ENCODE results near the gene ARHGAP35.

The ARHGAP35 gene

GRCh38 chr19:46887240-46887782 lies 26.5 kb downstream of the ARHGAP35 start:
- H3K4me3 ChIP-seq (ENCODE audit: low read depth, low read length): no peak overlapping the region
- no peak overlapping the region for H4K91ac ChIP-seq (ENCODE audit: low read depth, low read length)
- no peak overlapping the region for H4K12ac ChIP-seq (ENCODE audit: low read depth, low read length)
- H3K23ac ChIP-seq (ENCODE audit: low read length): no peak overlapping the region
- H3K14ac ChIP-seq (ENCODE audit: low read length): no peak overlapping the region
- H3K79me1 ChIP-seq (ENCODE audit: low read length): no peaks in the 10 kb centered on the region
- H3K4me2 ChIP-seq (ENCODE audit: low read length): no peak overlapping the region
- H3K27ac ChIP-seq (ENCODE audit: low read depth, low read length): no peak overlapping the region
- no peak overlapping the region for H2AK5ac ChIP-seq (ENCODE audit: low read length)
- no peak overlapping the region for H2BK120ac ChIP-seq (ENCODE audit: insufficient read depth, low read length, poor library complexity)
- H3K36me3 ChIP-seq (ENCODE audit: control insufficient read depth in 1 of 2, insufficient read depth in 2 of 2, low read length in 2 of 2): no peaks in the 10 kb centered on the region
- no peak for DNase-seq
- H3K27me3 ChIP-seq (ENCODE audit: insufficient read depth, low read length): no peaks in the 10 kb centered on the region
- no peak overlapping the region for H3K9ac ChIP-seq (ENCODE audit: low read length)
- H3K9me3 ChIP-seq (ENCODE audit: insufficient read depth, low read depth, low read length): no peaks in the 10 kb centered on the region
- H3K4ac ChIP-seq (ENCODE audit: low read depth, low read length): no peak overlapping the region
- no peaks in the 10 kb centered on the region for H3K79me2 ChIP-seq (ENCODE audit: control insufficient read depth, insufficient read depth, low read length, poor library complexity)
- no peak overlapping the region for H4K8ac ChIP-seq (ENCODE audit: low read depth, low read length)
- no peak overlapping the region for H2BK5ac ChIP-seq (ENCODE audit: low read depth, low read length, poor library complexity)
- WGBS (ENCODE audit: extremely low coverage, insufficient coverage, insufficient read length): no CpG with 5 or more reads among the region's 5 CpGs
- H2BK12ac ChIP-seq (ENCODE audit: low read length): no peak overlapping the region
- peaks cover 0 to 6% of the 10 kb centered on the region in 2 experiments for H3K4me1 ChIP-seq (ENCODE audit: control insufficient read depth in 1 of 2, insufficient read depth in 2 of 2, low read length in 2 of 2)
- H3K18ac ChIP-seq (ENCODE audit: low read length): no peak overlapping the region
- H2AFZ ChIP-seq (ENCODE audit: insufficient read depth, low read length, poor library complexity): no peak overlapping the region

DNA sequence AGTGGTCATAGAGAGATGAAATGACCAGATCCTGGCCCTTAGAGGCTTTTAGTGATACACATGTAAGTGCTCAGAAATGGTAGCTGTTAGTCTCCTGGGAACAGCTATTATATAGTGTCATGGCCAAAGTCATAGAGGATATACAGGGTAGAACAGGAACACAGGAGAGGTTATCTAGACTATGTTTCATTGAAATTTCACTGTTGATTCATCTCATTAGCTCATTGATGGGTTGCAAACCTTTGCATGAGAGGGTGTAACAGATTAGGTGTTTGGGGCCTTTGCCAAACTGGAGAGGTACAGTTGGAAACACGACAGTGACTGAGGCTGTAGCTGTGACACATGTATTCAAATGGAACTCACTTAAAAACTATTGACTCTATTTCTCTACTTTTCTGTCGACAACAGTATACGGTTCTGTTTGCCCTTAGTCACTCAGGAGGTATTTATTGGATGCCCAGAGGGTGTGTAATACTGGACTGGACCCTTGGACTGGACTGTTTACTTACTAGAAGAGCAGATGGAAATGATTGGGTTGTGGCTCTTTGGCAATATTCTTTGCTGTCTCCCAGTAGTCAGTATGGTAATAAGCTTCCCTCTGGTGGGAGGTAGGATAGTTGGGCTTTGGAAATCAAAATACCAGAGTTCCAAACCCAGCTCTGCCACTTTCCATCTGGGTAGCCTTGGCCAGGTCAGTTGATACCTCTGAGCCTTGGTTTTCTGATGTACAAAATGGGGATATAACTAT lies 29.8 kb downstream of the ARHGAP35 start:
- H3K9me3 ChIP-seq (ENCODE audit: insufficient read depth, low read depth, low read length): no peaks in the 10 kb centered on the region
- no peak overlapping the region for H2AFZ ChIP-seq (ENCODE audit: insufficient read depth, low read length, poor library complexity)
- H4K12ac ChIP-seq (ENCODE audit: low read depth, low read length): no peak overlapping the region
- H4K91ac ChIP-seq (ENCODE audit: low read depth, low read length): no peak overlapping the region
- H3K18ac ChIP-seq (ENCODE audit: low read length): no peak overlapping the region
- no CpG with 5 or more reads among the region's 3 CpGs for WGBS (ENCODE audit: extremely low coverage, insufficient coverage, insufficient read length)
- H3K4me3 ChIP-seq (ENCODE audit: low read depth, low read length): no peak overlapping the region
- no peak overlapping the region for H2BK120ac ChIP-seq (ENCODE audit: insufficient read depth, low read length, poor library complexity)
- no peak overlapping the region for H3K4me2 ChIP-seq (ENCODE audit: low read length)
- H2AK5ac ChIP-seq (ENCODE audit: low read length): no peak overlapping the region
- no peak overlapping the region for H2BK5ac ChIP-seq (ENCODE audit: low read depth, low read length, poor library complexity)
- H3K27me3 ChIP-seq (ENCODE audit: insufficient read depth, low read length): no peaks in the 10 kb centered on the region
- H3K4me1 ChIP-seq (ENCODE audit: control insufficient read depth in 1 of 2, insufficient read depth in 2 of 2, low read length in 2 of 2): peaks cover 0 to 6% of the 10 kb centered on the region in 2 experiments
- H3K79me2 ChIP-seq (ENCODE audit: control insufficient read depth, insufficient read depth, low read length, poor library complexity): peaks cover 4% of the 10 kb centered on the region
- no peak overlapping the region for H2BK12ac ChIP-seq (ENCODE audit: low read length)
- no peaks in the 10 kb centered on the region for H3K36me3 ChIP-seq (ENCODE audit: control insufficient read depth in 1 of 2, insufficient read depth in 2 of 2, low read length in 2 of 2)
- peak in 1 of 2 donors; percentile 23 for DNase-seq
- no peaks in the 10 kb centered on the region for H3K79me1 ChIP-seq (ENCODE audit: low read length)
- no peak overlapping the region for H3K9ac ChIP-seq (ENCODE audit: low read length)
- H4K8ac ChIP-seq (ENCODE audit: low read depth, low read length): no peak overlapping the region
- no peak overlapping the region for H3K14ac ChIP-seq (ENCODE audit: low read length)
- no peak overlapping the region for H3K23ac ChIP-seq (ENCODE audit: low read length)
- H3K27ac ChIP-seq (ENCODE audit: low read depth, low read length): peak overlapping the region; percentile 14
- H3K4ac ChIP-seq (ENCODE audit: low read depth, low read length): no peak overlapping the region

DNA sequence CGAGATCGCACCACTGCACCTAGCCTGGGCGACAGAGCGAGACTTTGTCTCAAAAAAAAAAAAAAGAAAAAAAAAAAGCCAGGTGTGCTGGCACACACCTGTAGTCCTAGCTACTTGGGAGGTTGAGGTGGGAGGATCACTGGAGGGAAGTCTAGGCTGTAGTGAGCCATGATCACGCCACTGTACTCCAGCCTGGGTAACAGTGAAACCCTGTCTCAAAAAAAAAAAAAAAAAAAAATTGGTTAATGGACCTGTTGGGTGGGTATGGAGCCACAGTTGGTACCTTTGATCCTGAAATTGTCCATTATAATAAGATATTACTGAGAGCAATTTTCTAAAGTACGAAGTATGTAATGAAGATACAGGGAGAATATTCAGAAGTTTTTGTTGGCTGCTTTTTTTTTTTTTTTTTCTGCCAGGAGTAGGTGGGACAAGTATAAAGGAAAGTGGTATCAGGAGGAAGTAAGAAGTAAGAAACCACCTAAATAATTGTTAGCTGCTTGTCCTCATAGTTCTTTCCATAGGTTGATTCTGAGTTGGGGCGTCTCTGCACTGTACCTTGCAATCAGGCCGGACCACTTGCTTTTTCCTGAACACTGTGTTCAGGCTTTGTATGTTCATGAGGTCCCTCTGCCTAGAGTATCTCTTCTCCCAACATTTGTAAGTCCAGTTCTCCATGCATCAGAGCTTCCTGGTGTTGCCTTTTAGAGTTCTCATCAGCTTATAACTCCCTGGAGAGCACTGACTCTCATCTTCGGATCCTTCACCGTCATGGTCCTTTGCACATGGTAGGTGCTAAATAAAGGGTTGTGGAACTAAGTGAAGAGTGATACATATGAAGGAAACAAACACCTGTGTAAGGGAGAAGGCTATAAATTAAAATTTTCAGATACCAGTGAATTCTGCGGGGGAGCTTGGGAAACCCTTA lies 31.7 kb downstream of the ARHGAP35 start:
- no peak overlapping the region for H4K12ac ChIP-seq (ENCODE audit: low read depth, low read length)

GRCh38 chr19:46896076-46896794 lies 35.4 kb downstream of the ARHGAP35 start:
- WGBS (ENCODE audit: extremely low coverage, insufficient coverage, insufficient read length): no CpG with 5 or more reads among the region's 10 CpGs
- Histone ChIP-seq H3K4me1 (ENCODE audit: control insufficient read depth in 1 of 2, insufficient read depth in 2 of 2, low read length in 2 of 2) (peaks cover 4 to 5% of the 10 kb centered on the region in 2 experiments), H4K12ac (ENCODE audit: low read depth, low read length) (no peak overlapping the region), H4K8ac (ENCODE audit: low read depth, low read length) (no peak overlapping the region), H3K79me2 (ENCODE audit: control insufficient read depth, insufficient read depth, low read length, poor library complexity) (peaks cover 4% of the 10 kb centered on the region), H3K18ac (ENCODE audit: low read length) (no peak overlapping the region), H3K9ac (ENCODE audit: low read length) (no peak overlapping the region), H4K91ac (ENCODE audit: low read depth, low read length) (no peak overlapping the region), H3K79me1 (ENCODE audit: low read length) (no peaks in the 10 kb centered on the region), H3K4me3 (ENCODE audit: low read depth, low read length) (no peak overlapping the region), H2BK120ac (ENCODE audit: insufficient read depth, low read length, poor library complexity) (no peak overlapping the region), H2AK5ac (ENCODE audit: low read length) (no peak overlapping the region), H3K36me3 (ENCODE audit: control insufficient read depth in 1 of 2, insufficient read depth in 2 of 2, low read length in 2 of 2) (no peaks in the 10 kb centered on the region), H3K27me3 (ENCODE audit: insufficient read depth, low read length) (no peaks in the 10 kb centered on the region), H2BK12ac (ENCODE audit: low read length) (no peak overlapping the region), H3K4ac (ENCODE audit: low read depth, low read length) (no peak overlapping the region), H3K27ac (ENCODE audit: low read depth, low read length) (no peak overlapping the region), H3K4me2 (ENCODE audit: low read length) (no peak overlapping the region), H2BK5ac (ENCODE audit: low read depth, low read length, poor library complexity) (no peak overlapping the region), H3K14ac (ENCODE audit: low read length) (no peak overlapping the region), H3K9me3 (ENCODE audit: insufficient read depth, low read depth, low read length) (no peaks in the 10 kb centered on the region), H3K23ac (ENCODE audit: low read length) (no peak overlapping the region), H2AFZ (ENCODE audit: insufficient read depth, low read length, poor library complexity) (no peak overlapping the region)
- DNase-seq: no peak

More for the DNA sequence above, 31.7 kb downstream of the ARHGAP35 start:
- Histone ChIP-seq H4K91ac (ENCODE audit: low read depth, low read length) (no peak overlapping the region), H4K8ac (ENCODE audit: low read depth, low read length) (no peak overlapping the region), H3K4me1 (ENCODE audit: control insufficient read depth in 1 of 2, insufficient read depth in 2 of 2, low read length in 2 of 2) (peaks cover 0 to 6% of the 10 kb centered on the region in 2 experiments), H3K79me2 (ENCODE audit: control insufficient read depth, insufficient read depth, low read length, poor library complexity) (peaks cover 4% of the 10 kb centered on the region), H3K79me1 (ENCODE audit: low read length) (no peaks in the 10 kb centered on the region), H3K27me3 (ENCODE audit: insufficient read depth, low read length) (no peaks in the 10 kb centered on the region), H3K27ac (ENCODE audit: low read depth, low read length) (no peak overlapping the region), H3K9ac (ENCODE audit: low read length) (no peak overlapping the region), H3K4me3 (ENCODE audit: low read depth, low read length) (no peak overlapping the region), H3K18ac (ENCODE audit: low read length) (no peak overlapping the region), H3K14ac (ENCODE audit: low read length) (no peak overlapping the region), H2BK120ac (ENCODE audit: insufficient read depth, low read length, poor library complexity) (no peak overlapping the region), H2AFZ (ENCODE audit: insufficient read depth, low read length, poor library complexity) (no peak overlapping the region), H2BK12ac (ENCODE audit: low read length) (no peak overlapping the region), H3K36me3 (ENCODE audit: control insufficient read depth in 1 of 2, insufficient read depth in 2 of 2, low read length in 2 of 2) (no peaks in the 10 kb centered on the region), H3K4me2 (ENCODE audit: low read length) (no peak overlapping the region), H3K4ac (ENCODE audit: low read depth, low read length) (no peak overlapping the region), H2AK5ac (ENCODE audit: low read length) (no peak overlapping the region), H2BK5ac (ENCODE audit: low read depth, low read length, poor library complexity) (no peak overlapping the region), H3K23ac (ENCODE audit: low read length) (no peak overlapping the region), H3K9me3 (ENCODE audit: insufficient read depth, low read depth, low read length) (no peaks in the 10 kb centered on the region)
- no peak for DNase-seq
- no CpG with 5 or more reads among the region's 11 CpGs for WGBS (ENCODE audit: extremely low coverage, insufficient coverage, insufficient read length)

Measured in trophoblast cell (in vitro differentiated cells and primary cell).